ENCODE data around the gene DRD3.

DRD3 gene

DNA sequence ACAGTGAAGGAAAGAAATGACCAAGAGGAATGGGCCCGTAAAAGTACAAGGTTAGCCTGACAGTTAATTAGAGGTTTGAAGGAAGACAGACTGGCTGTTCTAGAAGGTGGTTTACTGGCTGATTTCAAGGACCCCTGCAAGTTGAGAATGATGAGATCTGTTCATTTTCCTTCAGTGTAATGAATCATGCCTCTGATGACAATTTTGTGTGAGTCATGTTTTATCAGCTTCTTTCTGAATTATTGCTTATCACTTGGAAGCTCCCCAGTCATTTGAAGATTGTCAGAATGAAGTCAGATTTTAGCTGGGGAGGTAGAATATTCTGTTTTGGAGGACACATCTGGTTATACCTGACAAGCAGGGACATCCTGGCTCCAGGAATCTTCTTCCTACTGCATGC lies 50.6 kb downstream of the DRD3 start:
- ChIA-PET CTCF (no interaction called here), POLR2A (no interaction called here)
- DNase-seq (ENCODE audit: extremely low spot score), result no peak
- TF ChIP-seq ZNF384 (IDR thresholded peaks at IDR 0.05) (no peak), HDGF (IDR thresholded peaks at IDR 0.05; ENCODE audit: borderline replicate concordance) (no peak), BHLHE40 (IDR thresholded peaks at IDR 0.05; ENCODE audit: borderline replicate concordance) (no peak), SUZ12 (IDR thresholded peaks at IDR 0.05) (no peak), TARDBP (IDR thresholded peaks at IDR 0.05) (no peak)
- TF ChIP-seq, protein P1, sequence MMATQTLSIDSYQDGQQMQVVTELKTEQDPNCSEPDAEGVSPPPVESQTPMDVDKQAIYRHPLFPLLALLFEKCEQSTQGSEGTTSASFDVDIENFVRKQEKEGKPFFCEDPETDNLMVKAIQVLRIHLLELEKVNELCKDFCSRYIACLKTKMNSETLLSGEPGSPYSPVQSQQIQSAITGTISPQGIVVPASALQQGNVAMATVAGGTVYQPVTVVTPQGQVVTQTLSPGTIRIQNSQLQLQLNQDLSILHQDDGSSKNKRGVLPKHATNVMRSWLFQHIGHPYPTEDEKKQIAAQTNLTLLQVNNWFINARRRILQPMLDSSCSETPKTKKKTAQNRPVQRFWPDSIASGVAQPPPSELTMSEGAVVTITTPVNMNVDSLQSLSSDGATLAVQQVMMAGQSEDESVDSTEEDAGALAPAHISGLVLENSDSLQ (IDR thresholded peaks at IDR 0.05), result no peak

DNA sequence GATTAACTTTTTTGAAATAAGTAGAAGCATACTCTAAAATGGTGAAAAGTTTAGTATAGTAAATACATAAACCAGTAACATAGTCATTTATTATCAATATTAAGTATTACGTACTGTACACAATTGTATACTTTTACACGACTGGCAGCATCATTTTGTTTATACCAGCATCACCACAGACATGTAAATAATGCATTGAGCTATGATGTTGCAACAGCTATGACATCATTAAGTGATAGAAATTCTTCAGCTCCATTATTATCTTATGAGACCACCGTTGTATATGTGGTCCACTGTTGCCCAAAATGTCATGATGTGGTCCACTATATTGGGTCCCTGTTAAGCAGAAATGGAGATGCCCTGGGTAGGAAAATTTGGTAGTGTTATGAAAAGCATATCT lies 51.3 kb downstream of the DRD3 start:
- ChIA-PET CTCF (interaction anchor here (0.6 kb wide), 1 partner anchor 1590 kb away, joined by 3 read pairs; no protein-coding TSS in a partner anchor), POLR2A (no interaction called here)
- TF ChIP-seq ARNT (IDR thresholded peaks at IDR 0.05) (no peak), SP1 (IDR thresholded peaks at IDR 0.05) (no peak), BHLHE40 (IDR thresholded peaks at IDR 0.05; ENCODE audit: borderline replicate concordance) (no peak), ZNF384 (IDR thresholded peaks at IDR 0.05) (no peak), L3MBTL2 (conservative IDR thresholded peaks at IDR 0.05) (no peak), FOXK2 (IDR thresholded peaks at IDR 0.05) (no peak), SUZ12 (IDR thresholded peaks at IDR 0.05) (no peak), FOXM1 (IDR thresholded peaks at IDR 0.05; ENCODE audit: borderline replicate concordance) (no peak)
- no peak for DNase-seq (ENCODE audit: extremely low spot score)

DNA sequence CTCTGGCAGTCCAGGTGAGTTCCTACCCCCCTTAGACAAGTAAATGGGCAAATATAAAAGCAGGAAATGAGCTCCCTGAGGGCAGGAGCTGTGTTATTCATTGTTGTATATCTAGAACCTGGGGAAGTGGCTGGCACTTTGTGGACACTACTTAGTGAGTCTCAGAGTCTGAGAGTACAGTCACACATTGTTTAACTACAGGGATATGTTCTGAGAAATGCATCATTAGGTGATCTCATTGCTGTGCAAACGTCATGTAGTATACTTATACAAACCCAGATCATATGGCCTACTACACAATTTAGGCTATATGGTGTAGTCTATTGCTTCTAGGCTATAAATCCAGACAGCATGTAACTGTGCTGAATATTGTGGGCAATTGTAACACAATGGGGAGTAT lies 52.4 kb downstream of the DRD3 start:
- TF ChIP-seq L3MBTL2 (conservative IDR thresholded peaks at IDR 0.05), result no peak
- TF ChIP-seq CTBP1 (IDR thresholded peaks at IDR 0.05; ENCODE audit: borderline replicate concordance), result no peak
- no peak for TF ChIP-seq ELF4 (IDR thresholded peaks at IDR 0.05)
- TF ChIP-seq LEF1 (IDR thresholded peaks at IDR 0.05; ENCODE audit: borderline replicate concordance), result no peak
- TF ChIP-seq NFRKB (IDR thresholded peaks at IDR 0.05), result no peak
- TF ChIP-seq SUZ12 (IDR thresholded peaks at IDR 0.05), result no peak
- TF ChIP-seq BHLHE40 (IDR thresholded peaks at IDR 0.05; ENCODE audit: borderline replicate concordance), result no peak
- TF ChIP-seq ZNF384 (IDR thresholded peaks at IDR 0.05), result no peak
- no peak for TF ChIP-seq TARDBP (IDR thresholded peaks at IDR 0.05)
- TF ChIP-seq, protein P1 (IDR thresholded peaks at IDR 0.05), result no peak
- TF ChIP-seq FOXK2 (IDR thresholded peaks at IDR 0.05), result no peak
- no peak for TF ChIP-seq SP1 (IDR thresholded peaks at IDR 0.05)
- TF ChIP-seq HDGF (IDR thresholded peaks at IDR 0.05; ENCODE audit: borderline replicate concordance), result no peak
- no peak for TF ChIP-seq FOXA1 (IDR thresholded peaks at IDR 0.05)
- no peak for TF ChIP-seq ARNT (IDR thresholded peaks at IDR 0.05)
- no peak for TF ChIP-seq FOXM1 (IDR thresholded peaks at IDR 0.05; ENCODE audit: borderline replicate concordance)
- ChIA-PET CTCF (interaction anchor here (0.6 kb wide), 1 partner anchor 93 kb away, joined by 3 read pairs; no protein-coding TSS in a partner anchor), POLR2A (no interaction called here)
- no peak for DNase-seq (ENCODE audit: extremely low spot score)

DNA sequence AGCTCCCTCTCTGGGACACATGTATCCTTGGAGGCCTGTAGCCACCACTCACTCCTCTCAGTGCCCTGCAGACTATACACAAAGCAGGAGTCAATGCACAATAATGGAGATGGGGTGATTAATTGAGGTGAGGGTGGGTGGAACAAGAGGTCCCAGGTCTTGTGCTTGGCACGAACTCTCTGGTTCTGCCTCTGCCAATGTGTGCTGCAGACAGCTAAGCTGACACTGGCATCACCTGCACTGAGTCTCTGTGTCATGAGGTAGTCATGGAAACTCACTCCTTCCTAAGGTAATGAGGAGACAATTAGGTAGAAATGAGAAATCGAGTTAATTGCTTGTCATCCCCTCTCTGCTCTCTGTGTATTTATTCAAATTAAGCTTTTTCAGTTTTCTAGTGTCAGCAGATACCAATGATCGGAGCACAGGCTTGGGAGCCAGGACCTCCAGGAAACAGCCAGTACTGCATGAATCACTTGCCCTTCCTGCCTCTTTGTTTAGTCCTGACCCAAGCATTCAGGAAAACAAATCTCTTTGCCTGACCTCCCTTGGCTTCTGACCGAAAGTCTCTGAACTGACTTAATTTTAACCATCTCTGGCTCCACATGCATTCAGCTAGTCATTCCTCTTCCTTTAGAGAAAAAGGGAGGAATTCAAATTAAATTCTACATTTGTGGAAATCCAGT lies 56.7 kb downstream of the DRD3 start:
- TF ChIP-seq TARDBP (IDR thresholded peaks at IDR 0.05) (no peak), SUZ12 (IDR thresholded peaks at IDR 0.05) (no peak), LEF1 (IDR thresholded peaks at IDR 0.05; ENCODE audit: borderline replicate concordance) (no peak), L3MBTL2 (conservative IDR thresholded peaks at IDR 0.05) (no peak), ZNF384 (IDR thresholded peaks at IDR 0.05) (no peak), CTBP1 (IDR thresholded peaks at IDR 0.05; ENCODE audit: borderline replicate concordance) (no peak), ELF4 (IDR thresholded peaks at IDR 0.05) (no peak), FOXA1 (IDR thresholded peaks at IDR 0.05) (no peak), FOXK2 (IDR thresholded peaks at IDR 0.05) (no peak), SP1 (IDR thresholded peaks at IDR 0.05) (no peak), NFRKB (IDR thresholded peaks at IDR 0.05) (no peak), BHLHE40 (IDR thresholded peaks at IDR 0.05; ENCODE audit: borderline replicate concordance) (no peak)
- TF ChIP-seq, protein P1 (IDR thresholded peaks at IDR 0.05), result no peak
- DNase-seq (ENCODE audit: extremely low spot score), result no peak
- ChIA-PET POLR2A (no interaction called here), CTCF (no interaction called here)

DNA sequence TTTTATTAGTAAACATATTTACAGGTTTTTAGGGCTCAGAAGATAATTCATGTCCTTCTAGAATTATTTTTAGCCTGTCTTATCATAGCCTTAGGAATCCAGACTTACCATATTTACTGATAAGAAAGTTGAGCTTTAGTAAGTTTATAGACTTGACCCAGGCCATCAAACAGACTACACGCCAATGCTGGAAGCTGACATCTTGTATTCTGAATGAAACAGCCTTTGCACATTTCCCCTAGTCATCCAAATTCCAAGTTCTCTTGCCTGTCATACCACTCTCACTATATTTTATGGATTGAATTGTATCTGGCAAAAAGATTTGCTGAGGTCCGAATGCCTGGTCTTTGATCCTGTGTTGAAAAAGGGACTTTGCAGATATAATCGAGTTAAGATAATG lies 58.6 kb downstream of the DRD3 start:
- DNase-seq (ENCODE audit: extremely low spot score), result no peak
- CTCF ChIA-PET, result no interaction called here
- TF ChIP-seq CTBP1 (IDR thresholded peaks at IDR 0.05; ENCODE audit: borderline replicate concordance) (no peak), LEF1 (IDR thresholded peaks at IDR 0.05; ENCODE audit: borderline replicate concordance) (no peak), NFRKB (IDR thresholded peaks at IDR 0.05) (no peak), TARDBP (IDR thresholded peaks at IDR 0.05) (no peak), FOXA1 (IDR thresholded peaks at IDR 0.05) (no peak), BHLHE40 (IDR thresholded peaks at IDR 0.05; ENCODE audit: borderline replicate concordance) (no peak), ARNT (IDR thresholded peaks at IDR 0.05) (no peak), ELF4 (IDR thresholded peaks at IDR 0.05) (no peak), FOXK2 (IDR thresholded peaks at IDR 0.05) (no peak), HDGF (IDR thresholded peaks at IDR 0.05; ENCODE audit: borderline replicate concordance) (no peak)
- POLR2A ChIA-PET, result no interaction called here

DNA sequence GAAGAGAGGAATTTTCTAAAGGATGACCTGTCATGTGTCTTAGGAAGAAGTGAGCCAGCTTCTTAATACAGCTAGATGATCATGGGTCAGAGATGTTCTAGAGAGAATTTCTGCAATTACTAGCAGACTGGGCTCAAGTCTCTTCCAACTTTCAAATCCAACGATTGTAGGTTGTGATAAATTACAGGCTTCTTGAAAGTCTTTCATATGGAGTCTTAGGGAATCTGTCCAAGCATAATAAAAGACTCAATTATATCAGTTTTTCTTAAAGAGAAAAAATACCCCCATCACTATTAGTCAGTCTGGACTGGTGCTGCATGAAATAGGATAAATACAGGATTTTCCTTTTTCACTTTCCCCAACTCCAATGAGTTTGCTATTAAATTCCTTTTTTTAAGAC lies 59.1 kb downstream of the DRD3 start:
- POLR2A ChIA-PET, result no interaction called here
- DNase-seq (ENCODE audit: extremely low spot score), result no peak
- TF ChIP-seq SUZ12 (IDR thresholded peaks at IDR 0.05) (no peak), NFRKB (IDR thresholded peaks at IDR 0.05) (no peak), HDGF (IDR thresholded peaks at IDR 0.05; ENCODE audit: borderline replicate concordance) (no peak), FOXM1 (IDR thresholded peaks at IDR 0.05; ENCODE audit: borderline replicate concordance) (no peak), FOXK2 (IDR thresholded peaks at IDR 0.05) (no peak), BHLHE40 (IDR thresholded peaks at IDR 0.05; ENCODE audit: borderline replicate concordance) (no peak), LEF1 (IDR thresholded peaks at IDR 0.05; ENCODE audit: borderline replicate concordance) (no peak), L3MBTL2 (conservative IDR thresholded peaks at IDR 0.05) (no peak), ZNF384 (IDR thresholded peaks at IDR 0.05) (no peak), FOXA1 (IDR thresholded peaks at IDR 0.05) (no peak)
- TF ChIP-seq, protein P1 (IDR thresholded peaks at IDR 0.05), result no peak
- CTCF ChIA-PET, result no interaction called here

Measured in HEK293T (cell line).